Measurements from ENCODE around the gene LARP1B. TPM values are rescaled to one million over a fixed set of nuclear protein-coding genes. Genes with fewer than 3 reads are reported as not detected.

Gene LARP1B
- total and polyA plus RNA-seq, 9 of the 15 experiments (the other 6 are each of a cell fraction or from before 2014, with no cell fraction given) = 19.2 to 59.7 (median 37.9) TPM

DNA sequence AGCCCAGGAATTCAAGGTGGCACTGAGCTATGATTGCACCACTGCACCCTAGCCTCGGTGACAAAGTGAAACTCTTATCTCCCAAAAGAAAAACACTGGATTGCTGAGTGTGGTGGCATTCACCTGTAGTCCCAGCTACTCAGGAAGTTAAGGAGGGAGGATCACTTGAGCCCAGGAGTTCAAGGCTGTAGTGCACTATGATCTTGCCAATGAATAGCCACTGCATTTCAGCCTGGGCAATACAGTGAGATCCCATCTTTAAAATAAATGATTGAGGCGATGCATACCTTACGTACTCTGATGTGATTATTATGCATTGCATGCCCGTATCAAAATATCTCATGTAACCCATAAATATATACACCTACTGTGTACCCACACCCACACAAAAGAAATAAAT lies 31.2 kb upstream of the LARP1B start (continued):
- TF ChIP-seq, protein P1, sequence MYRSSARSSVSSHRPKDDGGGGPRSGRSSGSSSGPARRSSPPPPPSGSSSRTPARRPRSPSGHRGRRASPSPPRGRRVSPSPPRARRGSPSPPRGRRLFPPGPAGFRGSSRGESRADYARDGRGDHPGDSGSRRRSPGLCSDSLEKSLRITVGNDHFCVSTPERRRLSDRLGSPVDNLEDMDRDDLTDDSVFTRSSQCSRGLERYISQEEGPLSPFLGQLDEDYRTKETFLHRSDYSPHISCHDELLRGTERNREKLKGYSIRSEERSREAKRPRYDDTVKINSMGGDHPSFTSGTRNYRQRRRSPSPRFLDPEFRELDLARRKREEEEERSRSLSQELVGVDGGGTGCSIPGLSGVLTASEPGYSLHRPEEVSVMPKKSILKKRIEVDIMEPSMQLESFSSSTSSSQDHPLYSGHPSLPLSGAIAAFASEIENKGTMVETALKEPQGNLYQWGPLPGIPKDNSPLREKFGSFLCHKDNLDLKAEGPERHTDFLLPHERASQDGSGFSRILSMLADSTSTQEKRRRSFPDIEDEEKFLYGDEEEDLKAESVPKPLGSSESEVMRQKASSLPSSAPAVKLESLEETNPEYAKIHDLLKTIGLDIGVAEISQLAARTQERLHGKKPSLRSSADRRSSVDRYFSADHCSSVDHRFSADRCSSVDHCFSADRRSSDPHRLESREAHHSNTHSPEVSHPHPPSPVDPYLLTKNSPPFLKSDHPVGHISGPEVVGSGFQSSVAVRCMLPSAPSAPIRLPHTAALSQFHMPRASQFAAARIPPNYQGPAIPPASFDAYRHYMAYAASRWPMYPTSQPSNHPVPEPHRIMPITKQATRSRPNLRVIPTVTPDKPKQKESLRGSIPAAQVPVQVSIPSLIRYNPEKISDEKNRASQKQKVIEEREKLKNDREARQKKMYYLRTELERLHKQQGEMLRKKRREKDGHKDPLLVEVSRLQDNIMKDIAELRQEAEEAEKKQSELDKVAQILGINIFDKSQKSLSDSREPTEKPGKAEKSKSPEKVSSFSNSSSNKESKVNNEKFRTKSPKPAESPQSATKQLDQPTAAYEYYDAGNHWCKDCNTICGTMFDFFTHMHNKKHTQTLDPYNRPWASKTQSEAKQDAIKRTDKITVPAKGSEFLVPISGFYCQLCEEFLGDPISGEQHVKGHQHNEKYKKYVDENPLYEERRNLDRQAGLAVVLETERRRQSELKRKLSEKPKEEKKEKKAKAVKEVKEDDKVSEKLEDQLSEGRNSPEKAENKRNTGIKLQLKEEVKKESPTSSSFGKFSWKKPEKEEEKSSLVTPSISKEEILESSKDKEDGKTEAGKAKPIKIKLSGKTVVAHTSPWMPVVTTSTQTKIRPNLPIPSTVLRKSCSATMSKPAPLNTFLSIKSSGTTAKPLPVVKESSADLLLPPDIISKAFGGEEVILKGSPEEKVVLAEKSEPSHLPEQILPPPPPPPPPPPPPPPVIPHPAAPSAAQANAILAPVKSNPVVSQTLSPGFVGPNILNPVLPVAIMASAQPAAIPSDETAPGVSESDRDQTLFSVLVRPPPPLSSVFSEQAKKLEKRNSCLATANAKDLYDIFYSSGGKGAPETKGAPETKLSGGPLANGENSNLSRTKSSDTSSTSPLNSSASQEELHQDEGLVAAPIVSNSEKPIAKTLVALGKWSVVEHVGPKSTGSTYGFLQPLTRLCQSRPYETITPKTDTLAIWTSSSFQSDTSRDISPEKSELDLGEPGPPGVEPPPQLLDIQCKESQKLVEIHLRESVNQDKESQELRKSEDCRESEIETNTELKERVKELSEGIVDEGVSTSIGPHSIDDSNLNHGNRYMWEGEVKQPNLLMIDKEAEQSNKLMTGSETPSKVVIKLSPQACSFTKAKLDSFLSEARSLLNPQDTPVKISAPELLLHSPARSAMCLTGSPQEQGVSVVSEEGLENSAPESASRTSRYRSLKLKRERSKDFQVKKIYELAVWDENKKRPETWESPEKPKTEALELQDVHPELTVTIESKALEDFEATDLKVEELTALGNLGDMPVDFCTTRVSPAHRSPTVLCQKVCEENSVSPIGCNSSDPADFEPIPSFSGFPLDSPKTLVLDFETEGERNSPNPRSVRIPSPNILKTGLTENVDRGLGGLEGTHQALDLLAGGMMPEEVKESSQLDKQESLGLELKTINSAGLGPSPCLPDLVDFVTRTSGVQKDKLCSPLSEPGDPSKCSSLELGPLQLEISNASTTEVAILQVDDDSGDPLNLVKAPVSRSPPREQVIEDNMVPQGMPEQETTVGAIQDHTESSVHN (IDR thresholded peaks at IDR 0.05; ENCODE audit: borderline replicate concordance in 1 of 2, low read depth in 1 of 2) = no peak
- TF ChIP-seq HDGF (IDR thresholded peaks at IDR 0.05) = no peak
- peak; percentile 57 for TF ChIP-seq ZNF121 (CRISPR knock-in tag; conservative IDR thresholded peaks at IDR 0.05)
- no peak for TF ChIP-seq LCOR (CRISPR knock-in tag; IDR thresholded peaks at IDR 0.05)
- no peak for TF ChIP-seq PTRF (tag; IDR thresholded peaks at IDR 0.05)
- peak; percentile 12 for TF ChIP-seq RBM25 (IDR thresholded peaks at IDR 0.05; ENCODE audit: low read depth, low read length, severe bottlenecking)
- no peak for TF ChIP-seq U2AF1 (optimal IDR thresholded peaks at IDR 0.05; ENCODE audit: low read depth, low read length)
- TF ChIP-seq ZNF133 (CRISPR knock-in tag; IDR thresholded peaks at IDR 0.05) = no peak
